Measurements from ENCODE around the gene EREG.

Gene EREG

DNA sequence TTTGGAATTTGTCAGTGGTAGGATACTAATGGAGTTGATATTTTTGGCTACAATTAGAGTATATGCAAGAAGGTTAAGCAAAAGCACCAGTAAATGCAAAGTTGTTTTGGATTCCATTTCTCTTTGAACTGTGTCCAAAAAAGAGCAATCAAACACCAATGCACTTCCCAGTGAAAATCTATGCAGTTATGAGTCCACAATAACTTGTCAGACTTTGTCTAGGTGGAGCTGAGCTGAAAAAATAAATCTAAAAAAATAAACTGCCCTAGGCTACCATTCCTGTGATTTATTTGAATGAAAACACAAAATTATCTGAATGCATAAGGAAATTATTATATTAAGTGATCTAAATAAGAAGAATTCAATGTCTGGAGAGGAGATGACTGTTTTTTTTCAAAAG is 42.9 kb downstream of the EREG start:
- ATAC-seq, result no peak
- TF ChIP-seq, protein P1, sequence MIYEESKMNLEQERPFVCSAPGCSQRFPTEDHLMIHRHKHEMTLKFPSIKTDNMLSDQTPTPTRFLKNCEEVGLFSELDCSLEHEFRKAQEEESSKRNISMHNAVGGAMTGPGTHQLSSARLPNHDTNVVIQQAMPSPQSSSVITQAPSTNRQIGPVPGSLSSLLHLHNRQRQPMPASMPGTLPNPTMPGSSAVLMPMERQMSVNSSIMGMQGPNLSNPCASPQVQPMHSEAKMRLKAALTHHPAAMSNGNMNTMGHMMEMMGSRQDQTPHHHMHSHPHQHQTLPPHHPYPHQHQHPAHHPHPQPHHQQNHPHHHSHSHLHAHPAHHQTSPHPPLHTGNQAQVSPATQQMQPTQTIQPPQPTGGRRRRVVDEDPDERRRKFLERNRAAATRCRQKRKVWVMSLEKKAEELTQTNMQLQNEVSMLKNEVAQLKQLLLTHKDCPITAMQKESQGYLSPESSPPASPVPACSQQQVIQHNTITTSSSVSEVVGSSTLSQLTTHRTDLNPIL (CRISPR knock-in tag; IDR thresholded peaks at IDR 0.05; ENCODE audit: low read depth), result no peak
- TF ChIP-seq OSR1 (CRISPR knock-in tag; IDR thresholded peaks at IDR 0.05) (no peak), GLIS3 (CRISPR knock-in tag; IDR thresholded peaks at IDR 0.05) (no peak), CSDC2 (CRISPR knock-in tag; IDR thresholded peaks at IDR 0.05) (no peak), ZNF70 (CRISPR knock-in tag; IDR thresholded peaks at IDR 0.05) (no peak), TOX (CRISPR knock-in tag; IDR thresholded peaks at IDR 0.05; ENCODE audit: borderline replicate concordance) (no peak), BACH2 (CRISPR knock-in tag; IDR thresholded peaks at IDR 0.05; ENCODE audit: borderline replicate concordance) (no peak), ZFP3 (CRISPR knock-in tag; IDR thresholded peaks at IDR 0.05) (no peak), ARNTL (CRISPR knock-in tag; IDR thresholded peaks at IDR 0.05; ENCODE audit: borderline replicate concordance, low read depth) (no peak), ZC3H10 (CRISPR knock-in tag; IDR thresholded peaks at IDR 0.05) (no peak)
- TF ChIP-seq, protein P2, sequence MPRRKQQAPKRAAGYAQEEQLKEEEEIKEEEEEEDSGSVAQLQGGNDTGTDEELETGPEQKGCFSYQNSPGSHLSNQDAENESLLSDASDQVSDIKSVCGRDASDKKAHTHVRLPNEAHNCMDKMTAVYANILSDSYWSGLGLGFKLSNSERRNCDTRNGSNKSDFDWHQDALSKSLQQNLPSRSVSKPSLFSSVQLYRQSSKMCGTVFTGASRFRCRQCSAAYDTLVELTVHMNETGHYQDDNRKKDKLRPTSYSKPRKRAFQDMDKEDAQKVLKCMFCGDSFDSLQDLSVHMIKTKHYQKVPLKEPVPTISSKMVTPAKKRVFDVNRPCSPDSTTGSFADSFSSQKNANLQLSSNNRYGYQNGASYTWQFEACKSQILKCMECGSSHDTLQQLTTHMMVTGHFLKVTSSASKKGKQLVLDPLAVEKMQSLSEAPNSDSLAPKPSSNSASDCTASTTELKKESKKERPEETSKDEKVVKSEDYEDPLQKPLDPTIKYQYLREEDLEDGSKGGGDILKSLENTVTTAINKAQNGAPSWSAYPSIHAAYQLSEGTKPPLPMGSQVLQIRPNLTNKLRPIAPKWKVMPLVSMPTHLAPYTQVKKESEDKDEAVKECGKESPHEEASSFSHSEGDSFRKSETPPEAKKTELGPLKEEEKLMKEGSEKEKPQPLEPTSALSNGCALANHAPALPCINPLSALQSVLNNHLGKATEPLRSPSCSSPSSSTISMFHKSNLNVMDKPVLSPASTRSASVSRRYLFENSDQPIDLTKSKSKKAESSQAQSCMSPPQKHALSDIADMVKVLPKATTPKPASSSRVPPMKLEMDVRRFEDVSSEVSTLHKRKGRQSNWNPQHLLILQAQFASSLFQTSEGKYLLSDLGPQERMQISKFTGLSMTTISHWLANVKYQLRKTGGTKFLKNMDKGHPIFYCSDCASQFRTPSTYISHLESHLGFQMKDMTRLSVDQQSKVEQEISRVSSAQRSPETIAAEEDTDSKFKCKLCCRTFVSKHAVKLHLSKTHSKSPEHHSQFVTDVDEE (CRISPR knock-in tag; IDR thresholded peaks at IDR 0.05), result no peak
- TF ChIP-seq, protein P3, sequence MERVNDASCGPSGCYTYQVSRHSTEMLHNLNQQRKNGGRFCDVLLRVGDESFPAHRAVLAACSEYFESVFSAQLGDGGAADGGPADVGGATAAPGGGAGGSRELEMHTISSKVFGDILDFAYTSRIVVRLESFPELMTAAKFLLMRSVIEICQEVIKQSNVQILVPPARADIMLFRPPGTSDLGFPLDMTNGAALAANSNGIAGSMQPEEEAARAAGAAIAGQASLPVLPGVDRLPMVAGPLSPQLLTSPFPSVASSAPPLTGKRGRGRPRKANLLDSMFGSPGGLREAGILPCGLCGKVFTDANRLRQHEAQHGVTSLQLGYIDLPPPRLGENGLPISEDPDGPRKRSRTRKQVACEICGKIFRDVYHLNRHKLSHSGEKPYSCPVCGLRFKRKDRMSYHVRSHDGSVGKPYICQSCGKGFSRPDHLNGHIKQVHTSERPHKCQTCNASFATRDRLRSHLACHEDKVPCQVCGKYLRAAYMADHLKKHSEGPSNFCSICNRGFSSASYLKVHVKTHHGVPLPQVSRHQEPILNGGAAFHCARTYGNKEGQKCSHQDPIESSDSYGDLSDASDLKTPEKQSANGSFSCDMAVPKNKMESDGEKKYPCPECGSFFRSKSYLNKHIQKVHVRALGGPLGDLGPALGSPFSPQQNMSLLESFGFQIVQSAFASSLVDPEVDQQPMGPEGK (CRISPR knock-in tag; IDR thresholded peaks at IDR 0.05; ENCODE audit: borderline replicate concordance), result no peak

DNA sequence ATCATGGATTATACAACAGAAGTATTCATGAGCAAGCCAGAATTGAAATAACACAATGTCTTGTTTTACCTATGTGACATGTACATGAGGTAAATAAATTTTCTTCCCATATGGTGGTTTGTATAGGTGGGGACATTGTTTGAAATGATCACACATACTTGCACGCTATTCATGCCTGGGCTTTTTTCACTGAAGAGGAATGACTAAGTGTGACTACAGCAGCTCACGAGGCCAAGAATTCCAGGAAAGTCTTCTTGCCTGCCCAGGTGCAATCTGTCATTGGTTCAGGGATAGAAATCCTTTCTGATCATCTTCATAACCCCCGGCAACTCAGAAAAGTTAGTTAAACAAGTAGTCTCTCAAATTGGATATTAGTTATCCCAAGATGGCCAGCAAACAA is 43.7 kb downstream of the EREG start:
- ATAC-seq, result no peak
- no peak for TF ChIP-seq PPARA (CRISPR knock-in tag; IDR thresholded peaks at IDR 0.05; ENCODE audit: borderline replicate concordance)

DNA sequence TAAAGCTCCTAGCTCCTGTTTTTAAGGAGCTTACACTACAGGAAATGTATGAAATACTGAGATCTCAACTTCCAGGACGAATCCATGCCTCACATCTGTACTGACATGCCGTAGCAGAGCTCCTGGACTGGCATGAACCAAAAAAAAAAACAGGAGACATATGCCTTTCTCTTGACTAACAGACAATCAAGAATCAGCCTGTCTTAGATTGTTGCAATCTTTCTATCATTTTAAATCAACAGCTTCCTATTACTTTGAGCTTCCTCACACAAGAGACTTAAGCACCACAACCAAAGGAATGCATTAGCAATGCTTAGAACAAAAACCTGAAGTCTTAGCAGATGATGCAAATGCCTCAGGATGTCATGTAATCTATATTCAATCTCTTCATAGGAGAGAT is 45.3 kb downstream of the EREG start:
- no peak for ATAC-seq

DNA sequence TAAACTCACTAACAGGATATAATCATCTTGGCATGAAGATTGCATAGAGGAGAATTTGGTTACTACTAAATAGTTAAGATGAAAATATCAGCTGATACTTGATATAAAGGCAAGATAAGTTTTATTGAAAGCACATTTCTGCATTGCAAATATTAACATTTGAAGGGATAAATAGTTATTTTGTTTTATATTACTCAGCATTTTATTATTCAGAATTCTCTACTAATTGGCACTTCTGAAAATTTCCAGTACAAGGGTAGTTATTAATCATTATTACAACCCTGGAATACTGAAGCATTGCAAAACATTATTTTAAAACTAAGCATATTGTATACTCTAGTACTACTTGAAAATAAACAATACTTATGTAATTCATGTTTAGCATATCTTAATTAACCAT is 47.3 kb downstream of the EREG start:
- no peak for TF ChIP-seq ISL1 (CRISPR knock-in tag; IDR thresholded peaks at IDR 0.05)
- no peak for TF ChIP-seq ARNTL (CRISPR knock-in tag; IDR thresholded peaks at IDR 0.05; ENCODE audit: borderline replicate concordance, low read depth)
- no peak for TF ChIP-seq ZFP3 (CRISPR knock-in tag; IDR thresholded peaks at IDR 0.05)
- TF ChIP-seq ZC3H10 (CRISPR knock-in tag; IDR thresholded peaks at IDR 0.05), result no peak
- TF ChIP-seq TOX (CRISPR knock-in tag; IDR thresholded peaks at IDR 0.05; ENCODE audit: borderline replicate concordance), result no peak
- no peak for TF ChIP-seq ZNF8 (CRISPR knock-in tag; IDR thresholded peaks at IDR 0.05)
- TF ChIP-seq SNAI2 (CRISPR knock-in tag; IDR thresholded peaks at IDR 0.05), result no peak
- TF ChIP-seq, protein P3 (CRISPR knock-in tag; IDR thresholded peaks at IDR 0.05; ENCODE audit: borderline replicate concordance), result no peak
- TF ChIP-seq ZNF565 (CRISPR knock-in tag; conservative IDR thresholded peaks at IDR 0.05; ENCODE audit: low read depth), result no peak
- TF ChIP-seq GLIS3 (CRISPR knock-in tag; IDR thresholded peaks at IDR 0.05), result no peak
- no peak for TF ChIP-seq RARB (CRISPR knock-in tag; IDR thresholded peaks at IDR 0.05)
- no peak for TF ChIP-seq OSR1 (CRISPR knock-in tag; IDR thresholded peaks at IDR 0.05)
- no peak for TF ChIP-seq ESRRG (CRISPR knock-in tag; IDR thresholded peaks at IDR 0.05)
- no peak for TF ChIP-seq CSDC2 (CRISPR knock-in tag; IDR thresholded peaks at IDR 0.05)
- TF ChIP-seq, protein P4, sequence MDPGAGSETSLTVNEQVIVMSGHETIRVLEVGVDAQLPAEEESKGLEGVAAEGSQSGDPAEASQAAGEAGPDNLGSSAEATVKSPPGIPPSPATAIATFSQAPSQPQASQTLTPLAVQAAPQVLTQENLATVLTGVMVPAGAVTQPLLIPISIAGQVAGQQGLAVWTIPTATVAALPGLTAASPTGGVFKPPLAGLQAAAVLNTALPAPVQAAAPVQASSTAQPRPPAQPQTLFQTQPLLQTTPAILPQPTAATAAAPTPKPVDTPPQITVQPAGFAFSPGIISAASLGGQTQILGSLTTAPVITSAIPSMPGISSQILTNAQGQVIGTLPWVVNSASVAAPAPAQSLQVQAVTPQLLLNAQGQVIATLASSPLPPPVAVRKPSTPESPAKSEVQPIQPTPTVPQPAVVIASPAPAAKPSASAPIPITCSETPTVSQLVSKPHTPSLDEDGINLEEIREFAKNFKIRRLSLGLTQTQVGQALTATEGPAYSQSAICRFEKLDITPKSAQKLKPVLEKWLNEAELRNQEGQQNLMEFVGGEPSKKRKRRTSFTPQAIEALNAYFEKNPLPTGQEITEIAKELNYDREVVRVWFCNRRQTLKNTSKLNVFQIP (CRISPR knock-in tag; IDR thresholded peaks at IDR 0.05; ENCODE audit: borderline replicate concordance, low read depth), result no peak
- TF ChIP-seq BACH2 (CRISPR knock-in tag; IDR thresholded peaks at IDR 0.05; ENCODE audit: borderline replicate concordance), result no peak
- TF ChIP-seq, protein P1 (CRISPR knock-in tag; IDR thresholded peaks at IDR 0.05; ENCODE audit: low read depth), result no peak
- TF ChIP-seq ZFP30 (CRISPR knock-in tag; IDR thresholded peaks at IDR 0.05), result no peak
- TF ChIP-seq PPARA (CRISPR knock-in tag; IDR thresholded peaks at IDR 0.05; ENCODE audit: borderline replicate concordance), result no peak
- ATAC-seq, result no peak

More for the DNA sequence above, 45.3 kb downstream of the EREG start:
- TF ChIP-seq TCF4 (CRISPR knock-in tag; IDR thresholded peaks at IDR 0.05; ENCODE audit: borderline replicate concordance) (no peak), ARNTL (CRISPR knock-in tag; IDR thresholded peaks at IDR 0.05; ENCODE audit: borderline replicate concordance, low read depth) (no peak), ZC3H10 (CRISPR knock-in tag; IDR thresholded peaks at IDR 0.05) (no peak)

All from SK-N-SH treated with all-trans-retinoic acid at 6 μM for 48 hours (cell line).